SK-N-SH (cell line): ENCODE measurements around the gene BACE2. TPM values are rescaled to one million over a fixed set of nuclear protein-coding genes. Genes with fewer than 3 reads are reported as not detected.

Experiments
- CTCF ChIA-PET: fragments of 300-600, 350-600 bp; formaldehyde crosslinking; extraction: SDS; loops from one replicate; lab custom pipeline; 2021; lab: Yijun Ruan, JAX
- POLR2A ChIA-PET: fragments of 350-600 bp; sonication (Branson Sonifier 250); formaldehyde crosslinking; extraction: SDS; loops from one replicate; lab custom pipeline; 2020; ENCODE audit warnings: antibody characterized with exemption, inconsistent platforms; lab: Yijun Ruan, JAX
- DNase-seq: peaks from one replicate; pipeline ENCODE4 v3.0.0; 2012
- H2AFZ ChIP-seq: fragments of 200-600 bp; sonication (generic); 2 replicates; pipeline ENCODE4 v1.8.1; 2016; ENCODE audit warnings: antibody characterized with exemption, mild to moderate bottlenecking, low read depth
- H3F3A ChIP-seq: fragments of 200-600 bp; sonication (generic); replicated peaks from 2 replicates; pipeline ENCODE3; 2016; ENCODE audit warnings: antibody characterized with exemption, mild to moderate bottlenecking; ENCODE audit not compliant: insufficient read depth
- H3K27ac ChIP-seq, 2 experiments: fragments of 200-500 bp in 1 of 2; fragments of 200-600 bp in 1 of 2; sonication (Bioruptor generic) in 1 of 2; sonication (generic), shearing (Covaris generic) in 1 of 2; 2 replicates each; pipeline versions ENCODE4 v1.5.1 to v1.6.1; 2014 to 2016; ENCODE audit warnings: low read depth in 2 of 2, inconsistent platforms in 1 of 2, low read length in 1 of 2, mild to moderate bottlenecking in 1 of 2, mixed read lengths in 1 of 2
- H3K27me3 ChIP-seq: fragments of 200-600 bp; sonication (generic), shearing (Covaris generic); 2 replicates; pipeline ENCODE4 v1.6.1; 2016; ENCODE audit warnings: mixed run types; ENCODE audit not compliant: insufficient read depth
- H3K36me3 ChIP-seq, 2 experiments: fragments of 200-500 bp in 1 of 2; fragments of 200-600 bp in 1 of 2; sonication (Bioruptor generic) in 1 of 2; sonication (generic) in 1 of 2; replicated peaks in 1 of 2; 2 replicates each; pipeline versions ENCODE3 to v1.5.1; 2014 to 2016; ENCODE audit warnings: low read length in 1 of 2, mild to moderate bottlenecking in 1 of 2; ENCODE audit not compliant: insufficient read depth in 2 of 2, control insufficient read depth in 1 of 2
- H3K4me1 ChIP-seq, 2 experiments: fragments of 200-500 bp in 1 of 2; fragments of 200-600 bp in 1 of 2; sonication (Bioruptor generic) in 1 of 2; sonication (generic), shearing (Covaris generic) in 1 of 2; 2 replicates each; pipeline versions ENCODE4 v1.5.1 to v1.6.1; 2014 to 2016; ENCODE audit warnings: low read depth in 1 of 2, low read length in 1 of 2, mixed run types in 1 of 2; ENCODE audit not compliant: insufficient read depth in 2 of 2, control insufficient read depth in 1 of 2
- H3K4me2 ChIP-seq: fragments of 200-600 bp; sonication (generic), shearing (Covaris generic); 2 replicates; pipeline ENCODE4 v1.6.1; 2017; ENCODE audit warnings: mixed run types
- H3K4me3 ChIP-seq, 2 experiments: fragments of 200-500 bp in 1 of 2; fragments of 200-600 bp in 1 of 2; sonication (Bioruptor generic) in 1 of 2; sonication (generic), shearing (Covaris generic) in 1 of 2; 2 replicates each; pipeline versions ENCODE4 v1.5.1 to v1.8.1; 2014 to 2016; ENCODE audit warnings: low read depth in 2 of 2, inconsistent platforms in 1 of 2, low read length in 1 of 2, mild to moderate bottlenecking in 1 of 2, mixed read lengths in 1 of 2, moderate library complexity in 1 of 2
- H3K79me2 ChIP-seq: fragments of 200-600 bp; sonication (generic); 2 replicates; pipeline ENCODE4 v1.8.1; 2017; ENCODE audit warnings: mild to moderate bottlenecking; ENCODE audit not compliant: insufficient read depth
- H3K9ac ChIP-seq: fragments of 200-600 bp; sonication (generic); 2 replicates; pipeline ENCODE4 v1.6.1; 2017; ENCODE audit warnings: mixed run types
- H3K9me2 ChIP-seq: fragments of 200-600 bp; sonication (generic); 2 replicates; pipeline ENCODE4 v1.6.1; 2017; ENCODE audit warnings: mixed run types
- H3K9me3 ChIP-seq: fragments of 200-600 bp; sonication (generic); 2 replicates; pipeline ENCODE4 v1.6.1; 2017; ENCODE audit warnings: mixed run types, mild to moderate bottlenecking, moderate library complexity
- H4K20me1 ChIP-seq: fragments of 200-600 bp; sonication (generic); 2 replicates; pipeline ENCODE4 v1.6.1; 2017; ENCODE audit warnings: mild to moderate bottlenecking, mixed run types; ENCODE audit not compliant: insufficient read depth
- EP300 ChIP-seq, 2 experiments: IDR thresholded peaks; 2 replicates each; pipeline versions ENCODE4 v1.4.0 to v1.6.1; 2012; ENCODE audit warnings: borderline replicate concordance in 1 of 2, low read depth in 1 of 2, low read length in 1 of 2
- FOXM1 ChIP-seq: IDR thresholded peaks from 2 replicates; pipeline ENCODE4 v1.4.0; 2012; ENCODE audit warnings: low read depth, mild to moderate bottlenecking
- GATA2 ChIP-seq: sonication (generic); formaldehyde crosslinking; IDR thresholded peaks from 2 replicates; pipeline ENCODE4 v1.5.0; 2020; ENCODE audit warnings: mild to moderate bottlenecking, missing genetic modification reagents
- JUND ChIP-seq: IDR thresholded peaks from 2 replicates; pipeline ENCODE4 v1.4.0; 2012
- MXI1 ChIP-seq: IDR thresholded peaks from 2 replicates; pipeline ENCODE4 v1.6.1; 2012; ENCODE audit warnings: mild to moderate bottlenecking, low read depth, low read length, improper control_type of control experiment
- NRF1 ChIP-seq: IDR thresholded peaks from 2 replicates; pipeline ENCODE4 v1.6.1; 2012; ENCODE audit warnings: low read depth, mild to moderate bottlenecking, low read length
- POLR2AphosphoS5 ChIP-seq: IDR thresholded peaks from 2 replicates; pipeline ENCODE4 v1.6.1; 2012; ENCODE audit warnings: low read depth, low read length
- RAD21 ChIP-seq: IDR thresholded peaks from 2 replicates; pipeline ENCODE4 v1.6.1; 2012; ENCODE audit warnings: mild to moderate bottlenecking, low read length
- RCOR1 ChIP-seq: fragments of 150-350 bp; IDR thresholded peaks from 2 replicates; pipeline ENCODE4 v1.6.1; 2017; ENCODE audit warnings: antibody characterized with exemption, low read length
- RXRA ChIP-seq: IDR thresholded peaks from 2 replicates; pipeline ENCODE4 v1.4.0; 2012; ENCODE audit warnings: low read depth, mild to moderate bottlenecking, borderline replicate concordance
- SIN3A ChIP-seq: IDR thresholded peaks from 2 replicates; pipeline ENCODE4 v1.6.1; 2012; ENCODE audit warnings: low read depth, mild to moderate bottlenecking, low read length, moderate library complexity, borderline replicate concordance
- SMC3 ChIP-seq: IDR thresholded peaks from 2 replicates; pipeline ENCODE4 v1.6.1; 2012; ENCODE audit warnings: low read depth, low read length, improper control_type of control experiment
- TAF1 ChIP-seq: IDR thresholded peaks from 2 replicates; pipeline ENCODE4 v1.6.1; 2012; ENCODE audit warnings: low read depth, mild to moderate bottlenecking, low read length, moderate library complexity, borderline replicate concordance
- YY1 ChIP-seq: IDR thresholded peaks from 2 replicates; pipeline ENCODE4 v1.4.0; 2012; ENCODE audit warnings: low read depth, mild to moderate bottlenecking
- WGBS: methylation state at CpG from one replicate; pipeline ENCODE4 v1.1.6; 2017; ENCODE audit warnings: low lambda C conversion rate; 5-methylcytosine and 5-hydroxymethylcytosine counted together
- polyA plus RNA-seq, 3 experiments: library from polyadenylated mRNA; depleted of rRNA; stranded (reverse); fragments of >200 nt; gene quantifications; 2 replicates each; pipeline ENCODE4 v1.2.3, GENCODE V29; 2012
- TF ChIP-seq, protein P1 (sequence below): IDR thresholded peaks from 2 replicates; pipeline ENCODE4; 2012
- TF ChIP-seq, protein P2 (sequence below): IDR thresholded peaks from 2 replicates; pipeline ENCODE4 v1.4.0; 2012; ENCODE audit warnings: low read depth
- TF ChIP-seq, protein P3 (sequence below): fragments of 200-600 bp; sonication (generic); IDR thresholded peaks from 2 replicates; pipeline ENCODE4 v1.6.1; 2017; ENCODE audit warnings: antibody characterized with exemption, mild to moderate bottlenecking, moderate library complexity
- TF ChIP-seq, protein P4 (sequence below): IDR thresholded peaks from 2 replicates; pipeline ENCODE4 v1.4.0; 2012; ENCODE audit warnings: low read depth, borderline replicate concordance
- TF ChIP-seq, protein P5 (sequence below): fragments of 150-350 bp; IDR thresholded peaks from 2 replicates; pipeline ENCODE4 v1.6.1; 2016; ENCODE audit warnings: mild to moderate bottlenecking, low read depth, low read length

The BACE2 gene
- polyA plus RNA-seq, 1 of the 3 experiments (the other 2 are of a cell fraction): 23.4 TPM

DNA sequence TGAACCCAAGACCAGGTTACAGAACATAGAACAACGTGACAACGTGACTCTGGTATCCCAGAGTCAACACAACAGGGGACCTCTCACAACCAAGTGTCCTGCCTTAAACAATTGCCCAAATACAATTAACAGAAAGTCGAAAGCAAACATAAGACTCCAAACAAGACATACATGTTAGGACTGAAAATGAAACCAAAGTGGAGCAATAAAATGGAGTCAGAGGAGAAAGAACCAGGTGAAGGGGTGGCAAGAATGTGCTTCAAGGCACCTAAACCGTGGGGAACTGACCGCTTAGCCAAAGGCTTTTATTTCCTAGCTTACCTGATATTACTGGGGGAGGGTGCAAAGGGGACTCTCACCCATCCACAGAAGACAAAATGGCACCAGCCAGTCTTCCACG lies 17.8 kb downstream of the BACE2 start:
- Histone ChIP-seq H3K9me3 (no peaks in the 10 kb centered on the region), H3K27ac (no peak overlapping the region), H3K79me2 (no peaks in the 10 kb centered on the region), H3F3A (no peaks in the 10 kb centered on the region), H4K20me1 (no peaks in the 10 kb centered on the region), H3K36me3 (no peaks in the 10 kb centered on the region), H2AFZ (no peak overlapping the region), H3K4me1 (no peaks in the 10 kb centered on the region), H3K4me3 (no peak overlapping the region), H3K9ac (no peak overlapping the region), H3K9me2 (no peaks in the 10 kb centered on the region), H3K4me2 (no peak overlapping the region), H3K27me3 (no peaks in the 10 kb centered on the region)
- no peak for DNase-seq
- ChIA-PET CTCF (interaction anchor here (1.2 to 2.3 kb wide), 2 partner anchors 30 to 52 kb away, joined by 3 to 6 read pairs; no protein-coding TSS in a partner anchor), POLR2A (no interaction called here)
- 21% methylated on average over 5 of the region's 6 CpGs for whole genome bisulfite sequencing
- TF ChIP-seq JUND: no peak
- TF ChIP-seq, protein P1, sequence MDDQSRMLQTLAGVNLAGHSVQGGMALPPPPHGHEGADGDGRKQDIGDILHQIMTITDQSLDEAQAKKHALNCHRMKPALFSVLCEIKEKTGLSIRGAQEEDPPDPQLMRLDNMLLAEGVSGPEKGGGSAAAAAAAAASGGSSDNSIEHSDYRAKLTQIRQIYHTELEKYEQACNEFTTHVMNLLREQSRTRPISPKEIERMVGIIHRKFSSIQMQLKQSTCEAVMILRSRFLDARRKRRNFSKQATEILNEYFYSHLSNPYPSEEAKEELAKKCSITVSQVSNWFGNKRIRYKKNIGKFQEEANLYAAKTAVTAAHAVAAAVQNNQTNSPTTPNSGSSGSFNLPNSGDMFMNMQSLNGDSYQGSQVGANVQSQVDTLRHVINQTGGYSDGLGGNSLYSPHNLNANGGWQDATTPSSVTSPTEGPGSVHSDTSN: no peak
- no peak for TF ChIP-seq POLR2AphosphoS5
- TF ChIP-seq SMC3: no peak
- TF ChIP-seq, protein P2, sequence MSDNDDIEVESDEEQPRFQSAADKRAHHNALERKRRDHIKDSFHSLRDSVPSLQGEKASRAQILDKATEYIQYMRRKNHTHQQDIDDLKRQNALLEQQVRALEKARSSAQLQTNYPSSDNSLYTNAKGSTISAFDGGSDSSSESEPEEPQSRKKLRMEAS: no peak
- TF ChIP-seq, protein P3, sequence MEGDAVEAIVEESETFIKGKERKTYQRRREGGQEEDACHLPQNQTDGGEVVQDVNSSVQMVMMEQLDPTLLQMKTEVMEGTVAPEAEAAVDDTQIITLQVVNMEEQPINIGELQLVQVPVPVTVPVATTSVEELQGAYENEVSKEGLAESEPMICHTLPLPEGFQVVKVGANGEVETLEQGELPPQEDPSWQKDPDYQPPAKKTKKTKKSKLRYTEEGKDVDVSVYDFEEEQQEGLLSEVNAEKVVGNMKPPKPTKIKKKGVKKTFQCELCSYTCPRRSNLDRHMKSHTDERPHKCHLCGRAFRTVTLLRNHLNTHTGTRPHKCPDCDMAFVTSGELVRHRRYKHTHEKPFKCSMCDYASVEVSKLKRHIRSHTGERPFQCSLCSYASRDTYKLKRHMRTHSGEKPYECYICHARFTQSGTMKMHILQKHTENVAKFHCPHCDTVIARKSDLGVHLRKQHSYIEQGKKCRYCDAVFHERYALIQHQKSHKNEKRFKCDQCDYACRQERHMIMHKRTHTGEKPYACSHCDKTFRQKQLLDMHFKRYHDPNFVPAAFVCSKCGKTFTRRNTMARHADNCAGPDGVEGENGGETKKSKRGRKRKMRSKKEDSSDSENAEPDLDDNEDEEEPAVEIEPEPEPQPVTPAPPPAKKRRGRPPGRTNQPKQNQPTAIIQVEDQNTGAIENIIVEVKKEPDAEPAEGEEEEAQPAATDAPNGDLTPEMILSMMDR: no peak
- TF ChIP-seq, protein P4, sequence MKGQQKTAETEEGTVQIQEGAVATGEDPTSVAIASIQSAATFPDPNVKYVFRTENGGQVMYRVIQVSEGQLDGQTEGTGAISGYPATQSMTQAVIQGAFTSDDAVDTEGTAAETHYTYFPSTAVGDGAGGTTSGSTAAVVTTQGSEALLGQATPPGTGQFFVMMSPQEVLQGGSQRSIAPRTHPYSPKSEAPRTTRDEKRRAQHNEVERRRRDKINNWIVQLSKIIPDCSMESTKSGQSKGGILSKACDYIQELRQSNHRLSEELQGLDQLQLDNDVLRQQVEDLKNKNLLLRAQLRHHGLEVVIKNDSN: no peak
- TF ChIP-seq MXI1: no peak
- TF ChIP-seq RCOR1: no peak
- no peak for TF ChIP-seq GATA2 (CRISPR knock-in tag)

DNA sequence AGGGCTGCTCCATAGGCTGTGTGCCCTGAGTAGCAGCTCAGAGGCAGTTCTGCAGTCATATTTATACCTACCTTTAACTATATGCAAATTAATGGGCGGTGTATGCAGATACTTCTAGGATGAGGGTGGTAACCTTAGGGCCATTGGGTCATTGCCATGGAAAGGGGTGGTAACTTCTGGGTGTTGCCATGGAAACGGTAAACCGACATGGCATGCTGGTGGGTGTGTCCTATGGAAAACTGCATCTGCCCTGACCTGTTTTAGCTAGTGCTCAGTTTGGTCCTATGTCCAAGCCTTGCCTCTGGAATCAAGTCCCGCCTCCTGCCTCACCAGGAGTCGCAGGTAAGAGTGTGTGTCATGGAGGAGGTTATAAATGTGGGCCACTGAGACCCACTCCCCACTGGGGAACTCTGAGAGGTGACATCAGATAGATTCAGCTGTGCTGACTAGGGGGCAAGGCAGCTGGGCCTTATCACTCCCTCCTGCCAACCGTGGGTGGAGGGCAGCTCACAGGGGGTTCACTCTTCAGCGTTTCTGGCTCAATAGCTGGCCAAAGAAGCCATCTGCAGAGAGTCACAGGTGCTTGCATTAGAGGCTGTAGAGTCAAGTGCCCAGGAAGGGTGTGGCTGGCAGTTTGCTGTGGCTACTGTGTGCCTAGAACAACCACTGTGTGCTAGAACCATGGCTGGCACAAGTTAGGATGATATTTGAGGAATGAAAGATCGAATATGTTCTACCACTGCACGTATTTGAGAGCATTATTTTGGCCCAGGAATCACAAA lies 19.0 kb downstream of the BACE2 start:
- no peaks in the 10 kb centered on the region for H3K9me2 ChIP-seq
- POLR2A ChIA-PET: no interaction called here
- no peak overlapping the region for H3K4me3 ChIP-seq
- no peaks in the 10 kb centered on the region for H4K20me1 ChIP-seq
- H3K4me1 ChIP-seq: no peaks in the 10 kb centered on the region
- H3F3A ChIP-seq: no peaks in the 10 kb centered on the region
- no peak overlapping the region for H3K4me2 ChIP-seq
- H3K79me2 ChIP-seq: no peaks in the 10 kb centered on the region
- WGBS: 20% methylated on average over 7 of the region's 9 CpGs
- CTCF ChIA-PET: no interaction called here
- H3K9me3 ChIP-seq: no peaks in the 10 kb centered on the region
- no peak overlapping the region for H3K9ac ChIP-seq
- TF ChIP-seq RXRA (no peak), NRF1 (no peak), SIN3A (no peak), RAD21 (no peak), EP300 (IDR thresholded peaks at IDR 0.05; ENCODE audit: borderline replicate concordance in 1 of 2, low read depth in 1 of 2, low read length in 1 of 2) (no peak), TAF1 (no peak), FOXM1 (no peak), YY1 (no peak)
- TF ChIP-seq, protein P5, sequence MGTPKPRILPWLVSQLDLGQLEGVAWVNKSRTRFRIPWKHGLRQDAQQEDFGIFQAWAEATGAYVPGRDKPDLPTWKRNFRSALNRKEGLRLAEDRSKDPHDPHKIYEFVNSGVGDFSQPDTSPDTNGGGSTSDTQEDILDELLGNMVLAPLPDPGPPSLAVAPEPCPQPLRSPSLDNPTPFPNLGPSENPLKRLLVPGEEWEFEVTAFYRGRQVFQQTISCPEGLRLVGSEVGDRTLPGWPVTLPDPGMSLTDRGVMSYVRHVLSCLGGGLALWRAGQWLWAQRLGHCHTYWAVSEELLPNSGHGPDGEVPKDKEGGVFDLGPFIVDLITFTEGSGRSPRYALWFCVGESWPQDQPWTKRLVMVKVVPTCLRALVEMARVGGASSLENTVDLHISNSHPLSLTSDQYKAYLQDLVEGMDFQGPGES: no peak
- no peak for DNase-seq
- no peak overlapping the region for H2AFZ ChIP-seq
- no peaks in the 10 kb centered on the region for H3K36me3 ChIP-seq
- H3K27me3 ChIP-seq: no peaks in the 10 kb centered on the region
- no peak overlapping the region for H3K27ac ChIP-seq
